Endodermal cell (in vitro differentiated cells): ENCODE measurements around the gene ANAPC10. TPM values are rescaled to one million over a fixed set of nuclear protein-coding genes. Genes with fewer than 3 reads are reported as not detected.

Experiments
- DNase-seq: peaks from one replicate; pipeline ENCODE4 v3.0.0-alpha.2; 2017
- H3K27ac ChIP-seq: 2 replicates; pipeline ENCODE4 v1.5.1; 2013; ENCODE audit warnings: mild to moderate bottlenecking, low read depth, low read length, moderate library complexity
- H3K27me3 ChIP-seq: 2 replicates; pipeline ENCODE4 v1.6.1; 2013; ENCODE audit warnings: mild to moderate bottlenecking, low read length, moderate library complexity; ENCODE audit not compliant: insufficient read depth, control insufficient read depth, poor library complexity, severe bottlenecking
- H3K36me3 ChIP-seq: 2 replicates; pipeline ENCODE4 v1.7.0; 2013; ENCODE audit warnings: mild to moderate bottlenecking, low read length, moderate library complexity; ENCODE audit not compliant: control insufficient read depth, insufficient read depth
- H3K4me1 ChIP-seq: one replicate; pipeline ENCODE4 v1.7.0; 2013; ENCODE audit warnings: low read length; ENCODE audit not compliant: control insufficient read depth, insufficient read depth
- H3K4me3 ChIP-seq: 2 replicates; pipeline ENCODE4 v1.5.1; 2013; ENCODE audit warnings: mild to moderate bottlenecking, low read length, moderate library complexity
- H3K9ac ChIP-seq: 2 replicates; pipeline ENCODE4 v1.6.1; 2013; ENCODE audit warnings: mild to moderate bottlenecking, low read length, moderate library complexity; ENCODE audit not compliant: poor library complexity, severe bottlenecking; ENCODE audit errors: extremely low read depth
- H3K9me3 ChIP-seq: 2 replicates; pipeline ENCODE4 v1.6.1; 2013; ENCODE audit warnings: mild to moderate bottlenecking, low read length, moderate library complexity; ENCODE audit not compliant: control insufficient read depth
- H3K27ac Mint-ChIP-seq: 2 replicates; pipeline ENCODE4 v1.8.0; 2020; ENCODE audit warnings: mixed read lengths
- H3K27me3 Mint-ChIP-seq: 2 replicates; pipeline ENCODE4 v1.8.0; 2021; ENCODE audit warnings: mild to moderate bottlenecking, mixed read lengths; ENCODE audit not compliant: insufficient read depth
- H3K36me3 Mint-ChIP-seq: 2 replicates; pipeline ENCODE4 v1.8.0; 2020; ENCODE audit warnings: low read depth, mixed read lengths
- H3K4me1 Mint-ChIP-seq: 2 replicates; pipeline ENCODE4 v1.8.0; 2020; ENCODE audit warnings: mixed read lengths
- H3K4me3 Mint-ChIP-seq: 2 replicates; pipeline ENCODE4 v1.8.0; 2020; ENCODE audit warnings: mild to moderate bottlenecking, moderate library complexity, mixed read lengths
- H3K9me3 Mint-ChIP-seq: 2 replicates; pipeline ENCODE4 v1.8.0; 2020; ENCODE audit warnings: mild to moderate bottlenecking, mixed read lengths
- CTCF ChIP-seq: fragments of 200-600 bp; sonication (generic); conservative IDR thresholded peaks from 2 replicates; pipeline ENCODE4 v1.5.0; 2021; ENCODE audit warnings: antibody characterized with exemption, mild to moderate bottlenecking
- WGBS, 2 experiments: methylation state at CpG; one replicate each; pipeline versions ENCODE4 v1.1.5 to v1.1.7; 2013; ENCODE audit warnings: missing lambda C conversion rate in 2 of 2, mixed read lengths in 1 of 2; ENCODE audit not compliant: insufficient coverage in 1 of 2, insufficient read length in 1 of 2; 5-methylcytosine and 5-hydroxymethylcytosine counted together
- total RNA-seq, 2 donors: library from RNA; stranded (reverse); fragmentation: NEBNext Ultra II Directional in 1 of 2; extraction: Animal tissue kit (Norgen Biotek cat#: 25700) in 1 of 2; gene quantifications; 2 replicates in 1 of 2; 3 replicates in 1 of 2; pipeline ENCODE4 v1.2.1, GENCODE V29; 2021

The ANAPC10 gene
- total RNA-seq, 2 donors from 2014 or later, result 25.0 to 29.6 TPM

- H3K27ac Mint-ChIP-seq, result no peak overlapping the region
- H3K27me3 ChIP-seq, result no peaks in the 10 kb centered on the region
- WGBS, 2 experiments, result 68 to 78% methylated on average over 2 to 5 of the region's 5 CpGs
- DNase-seq, result no peak
- H3K4me1 Mint-ChIP-seq, result peaks cover 13% of the 10 kb centered on the region
- no peak overlapping the region for H3K9ac ChIP-seq
- H3K9me3 Mint-ChIP-seq, result no peaks in the 10 kb centered on the region
- TF ChIP-seq CTCF, result no peak
- peaks cover 24% of the 10 kb centered on the region for H3K36me3 ChIP-seq
- peaks cover 7% of the 10 kb centered on the region for H3K4me1 ChIP-seq
- peaks cover 11% of the 10 kb centered on the region for H3K36me3 Mint-ChIP-seq
- peak overlapping the region; percentile 97 for H3K4me3 ChIP-seq
- H3K27me3 Mint-ChIP-seq, result no peaks in the 10 kb centered on the region
- H3K4me3 Mint-ChIP-seq, result peak overlapping the region; percentile 97
- no peak overlapping the region for H3K27ac ChIP-seq
- peaks cover 6% of the 10 kb centered on the region for H3K9me3 ChIP-seq
Observed at GRCh38 chr4:145099653-145100052, 1.7 kb upstream of the ANAPC10 start.

- Mint-ChIP-seq H3K9me3 (peaks cover 4% of the 10 kb centered on the region), H3K4me3 (peak overlapping the region; percentile 97), H3K27me3 (no peaks in the 10 kb centered on the region), H3K27ac (peak overlapping the region; percentile 99), H3K36me3 (peaks cover 18% of the 10 kb centered on the region), H3K4me1 (peaks cover 13% of the 10 kb centered on the region)
- no peak for DNase-seq
- peaks cover 7% of the 10 kb centered on the region for H3K4me1 ChIP-seq
- H3K27ac ChIP-seq, result peak overlapping the region; percentile 89
- H3K27me3 ChIP-seq, result no peaks in the 10 kb centered on the region
- peaks cover 16% of the 10 kb centered on the region for H3K9me3 ChIP-seq
- H3K9ac ChIP-seq, result peak overlapping the region; percentile 88
- no peak for TF ChIP-seq CTCF
- H3K4me3 ChIP-seq, result peak overlapping the region; percentile 97
- 0% methylated on average over 2 to 9 of the region's 9 CpGs for WGBS, 2 experiments
- H3K36me3 ChIP-seq, result peaks cover 27% of the 10 kb centered on the region
Observed at GRCh38 chr4:145098675-145099037, 660 bp upstream of the ANAPC10 start.

DNA sequence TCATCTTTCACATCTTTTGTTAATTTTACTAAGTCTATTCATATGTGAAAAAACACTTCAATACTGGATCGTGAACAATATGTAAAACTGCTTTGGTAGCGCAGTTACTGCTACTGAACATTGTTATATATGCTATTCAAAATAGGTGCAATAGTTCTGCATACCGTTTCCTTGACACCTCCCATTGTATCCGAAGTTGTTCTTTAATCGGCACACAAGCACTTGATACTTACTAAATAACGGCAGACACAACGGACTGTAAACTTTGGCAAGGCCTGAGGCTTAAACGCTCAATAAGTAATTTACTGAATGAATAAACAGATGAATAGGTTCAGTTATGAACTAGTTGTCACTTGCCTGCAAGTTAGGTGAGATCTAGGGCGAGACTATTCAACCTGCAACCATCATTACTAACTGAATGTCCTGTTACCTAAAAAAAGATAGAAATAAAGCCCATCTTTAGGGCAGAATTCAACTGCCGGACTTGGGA, 620 bp downstream of the ANAPC10 start:
- Histone ChIP-seq H3K4me3 (peak overlapping the region; percentile 97), H3K4me1 (peaks cover 7% of the 10 kb centered on the region), H3K27ac (peak overlapping the region; percentile 89), H3K36me3 (peaks cover 30% of the 10 kb centered on the region), H3K9me3 (peaks cover 21% of the 10 kb centered on the region), H3K27me3 (no peaks in the 10 kb centered on the region), H3K9ac (peak overlapping the region; percentile 88)
- no peak for DNase-seq
- H3K36me3 Mint-ChIP-seq, result peaks cover 31% of the 10 kb centered on the region
- H3K4me1 Mint-ChIP-seq, result peaks cover 13% of the 10 kb centered on the region
- H3K9me3 Mint-ChIP-seq, result peaks cover 9% of the 10 kb centered on the region
- peak overlapping the region; percentile 99 for H3K27ac Mint-ChIP-seq
- 29 to 31% methylated on average over 7 to 10 of the region's 10 CpGs for WGBS, 2 experiments
- TF ChIP-seq CTCF, result no peak
- H3K4me3 Mint-ChIP-seq, result peak overlapping the region; percentile 97
- H3K27me3 Mint-ChIP-seq, result no peaks in the 10 kb centered on the region
